Omental fat pad (tissue), 4 donors: ENCODE results near the gene NKX6-2. TPM values are rescaled to one million over a fixed set of nuclear protein-coding genes. Genes with fewer than 3 reads are reported as not detected.

Experiments
- ATAC-seq: fragments of 150-250 bp; one replicate; pipeline ENCODE4 v1.9.1; 2016; ENCODE audit warnings: mild to moderate bottlenecking, moderate library complexity; ENCODE audit not compliant: low FRiP score
- DNase-seq: peaks from one replicate; pipeline ENCODE4 v3.0.0-alpha.2; 2019; ENCODE audit warnings: low spot score
- CTCF ChIP-seq, 3 donors: fragments of 450-650 bp; IDR thresholded peaks; one replicate each; pipeline ENCODE4 v1.5.1; 2016 to 2017; ENCODE audit warnings: antibody characterized with exemption in 3 of 3, mild to moderate bottlenecking in 3 of 3, moderate library complexity in 2 of 3
- total RNA-seq, 4 donors: library from RNA; depleted of rRNA; stranded (reverse); fragments of >200 nt; gene quantifications; one replicate each; pipeline ENCODE4 v1.1.0, GENCODE V29; 2016

NKX6-2 gene
- total RNA-seq, 4 donors from 2014 or later, result not detected

GRCh38 chr10:132811891-132812481 is 26.0 kb upstream of the NKX6-2 start:
- DNase-seq (no peak), ATAC-seq (no peak)
- TF ChIP-seq CTCF (IDR thresholded peaks at IDR 0.05), result no peak

GRCh38 chr10:132810807-132811700 is 25.1 kb upstream of the NKX6-2 start:
- TF ChIP-seq CTCF (IDR thresholded peaks at IDR 0.05), result no peak
- ATAC-seq (no peak), DNase-seq (no peak)

GRCh38 chr10:132810141-132810806 is 24.3 kb upstream of the NKX6-2 start:
- no peak for TF ChIP-seq CTCF (IDR thresholded peaks at IDR 0.05)
- DNase-seq, result no peak
- ATAC-seq, result no peak

GRCh38 chr10:132809232-132810140 is 23.5 kb upstream of the NKX6-2 start:
- no peak for DNase-seq
- no peak for TF ChIP-seq CTCF (IDR thresholded peaks at IDR 0.05)

GRCh38 chr10:132808383-132809231 is 22.7 kb upstream of the NKX6-2 start:
- DNase-seq (no peak), ATAC-seq (no peak)
- no peak for TF ChIP-seq CTCF (IDR thresholded peaks at IDR 0.05)

More at GRCh38 chr10:132809232-132810140, 23.5 kb upstream of the NKX6-2 start:
- no peak for ATAC-seq
